OCI-LY1 (cell line): Measurements from ENCODE around the gene BAZ2A.

ENCODE experiments used
- CTCF ChIP-seq: fragments of 200-600 bp; sonication (generic), shearing (Covaris generic); IDR thresholded peaks from 2 replicates; pipeline ENCODE4 v1.5.1; 2017; ENCODE audit warnings: mild to moderate bottlenecking, antibody characterized with exemption, low read length, moderate library complexity, mixed read lengths
- EZH2 ChIP-seq: fragments of 200-600 bp; sonication (generic), shearing (Covaris generic); IDR thresholded peaks from 2 replicates; pipeline ENCODE4 v1.8.0; 2017; ENCODE audit warnings: borderline replicate concordance, mixed run types, mild to moderate bottlenecking, antibody characterized with exemption, low read length, moderate library complexity, mixed read lengths

- no peak for TF ChIP-seq CTCF
- no peak for TF ChIP-seq EZH2
Observed at GRCh38 chr12:56591961-56592360, 38.2 kb downstream of the BAZ2A start.
